ENCODE results near the gene HUS1B. TPM values are rescaled to one million over a fixed set of nuclear protein-coding genes. Genes with fewer than 3 reads are reported as not detected.

Gene HUS1B
- total and polyA plus RNA-seq, 2 of the 8 experiments (the other 6 are each of a cell fraction or from before 2014, with no cell fraction given): 0.48 to 1.1 TPM

- H3K4me1 ChIP-seq (replicated peaks in 1 of 4; ENCODE audit: control insufficient read depth in 3 of 4, insufficient read depth in 4 of 4, low read length in 3 of 4): peaks cover 3 to 6% (median 4%) of the 10 kb centered on the region in 4 experiments; a peak in 6 of 7 replicates
- no peak overlapping the region for H2BK120ac ChIP-seq (replicated peaks; ENCODE audit: low read depth, low read length)
- H2AK5ac ChIP-seq (ENCODE audit: low read depth, low read length): no peak overlapping the region
- peaks cover 0 to 5% (median 1%) of the 10 kb centered on the region in 4 experiments; a peak in 1 of 8 replicates for H3K36me3 ChIP-seq (ENCODE audit: control insufficient read depth in 2 of 4, insufficient read depth in 4 of 4, low read length in 3 of 4)
- no peak overlapping the region for H3K4me3 ChIP-seq (ENCODE audit: extremely low read depth in 1 of 4, insufficient read depth in 2 of 4, low read depth in 3 of 4, low read length in 4 of 4)
- H2BK5ac ChIP-seq (ENCODE audit: low read depth, low read length): no peak overlapping the region
- H3K9me3 ChIP-seq (ENCODE audit: insufficient read depth in 2 of 2, low read depth in 1 of 2, low read length in 1 of 2): no peaks in the 10 kb centered on the region
- H4K91ac ChIP-seq (replicated peaks; ENCODE audit: insufficient read length, low read length): no peak overlapping the region
- 0 out of 4 replicates have a peak, but pooled peaks cover 0 to 5% of the 10 kb centered on the region in 2 experiments for H3K79me2 ChIP-seq (ENCODE audit: control insufficient read depth in 1 of 2, insufficient read depth in 2 of 2, low read length in 2 of 2)
- H2AFZ ChIP-seq (ENCODE audit: low read length): no peak overlapping the region
- H4K8ac ChIP-seq (ENCODE audit: extremely low read depth, insufficient read depth, low read length): no peak overlapping the region
- FAIRE-seq (no peak), DNase-seq (ENCODE audit: low read depth in 1 of 2, low spot score in 2 of 2) (no peak)
- H3K23ac ChIP-seq (ENCODE audit: insufficient read length): no peak overlapping the region
- no peak overlapping the region for H3K14ac ChIP-seq (ENCODE audit: insufficient read length)
- WGBS, 2 experiments (ENCODE audit: extremely low coverage in 1 of 2, insufficient coverage in 1 of 2, insufficient read length in 1 of 2, insufficient replicate concordance in 2 of 2, low coverage in 1 of 2, low lambda C conversion rate in 2 of 2, missing lambda C conversion rate in 1 of 2): 94% methylated on average over 7 of the region's 7 CpGs; no CpG with 5 or more reads in 1 of the 2 experiments
- H3K27ac ChIP-seq (ENCODE audit: low read depth, low read length): no peak overlapping the region
- no peaks in the 10 kb centered on the region for H3K27me3 ChIP-seq (replicated peaks in 1 of 4; ENCODE audit: control insufficient read depth in 3 of 4, extremely low read depth in 1 of 4, insufficient read depth in 3 of 4, low read length in 3 of 4)
- no peak overlapping the region for H2BK15ac ChIP-seq (ENCODE audit: low read length)
- ChIA-PET CTCF (ENCODE audit: partially characterized antibody) (interaction anchor here (0.9 to 1.8 kb wide), 10 partner anchors 31 to 814 kb away, joined by 3 to 6 read pairs (median 3); no protein-coding TSS in a partner anchor), POLR2A (ENCODE audit: partially characterized antibody) (interaction anchor here (1.1 to 1.2 kb wide), 3 partner anchors 8 to 40 kb away, joined by 3 read pairs; no protein-coding TSS in a partner anchor)
- peaks cover 0 to 3% of the 10 kb centered on the region in 2 experiments for H4K20me1 ChIP-seq (replicated peaks in 1 of 2; ENCODE audit: control insufficient read depth in 1 of 2, insufficient read depth in 2 of 2, low read length in 2 of 2)
- no peak overlapping the region for H3K9ac ChIP-seq (replicated peaks in 1 of 4; ENCODE audit: extremely low read depth in 1 of 4, low read depth in 3 of 4, low read length in 3 of 4)
- H3K4me2 ChIP-seq (ENCODE audit: insufficient read depth in 1 of 2, low read depth in 2 of 2, low read length in 2 of 2): no peak overlapping the region
- no peak overlapping the region for H2BK12ac ChIP-seq (ENCODE audit: low read depth, low read length)
- no peak overlapping the region for H2BK20ac ChIP-seq (ENCODE audit: low read length)
- no peaks in the 10 kb centered on the region for H3K23me2 ChIP-seq (ENCODE audit: low read depth, low read length)
- H3K18ac ChIP-seq (ENCODE audit: extremely low read depth, low read length): no peak overlapping the region
- no peak overlapping the region for H3K4ac ChIP-seq (replicated peaks; ENCODE audit: insufficient read length, low read depth, low read length)
- peaks cover 12% of the 10 kb centered on the region for H3K79me1 ChIP-seq (ENCODE audit: low read depth, low read length)
- H3K56ac ChIP-seq (replicated peaks; ENCODE audit: insufficient read length, low read depth, low read length): no peak overlapping the region
- no peak overlapping the region for H4K5ac ChIP-seq (ENCODE audit: insufficient read length, low read depth, low read length)
- no peak for TF ChIP-seq CBX8 (IDR thresholded peaks at IDR 0.05; ENCODE audit: borderline replicate concordance, low read depth, low read length)
- no peak for TF ChIP-seq FOSL1 (IDR thresholded peaks at IDR 0.05; ENCODE audit: insufficient read depth, low read depth, low read length)
- no peak for TF ChIP-seq EGR1 (IDR thresholded peaks at IDR 0.05; ENCODE audit: borderline replicate concordance, low read depth, low read length)
- TF ChIP-seq SUZ12 (IDR thresholded peaks at IDR 0.05; ENCODE audit: low read length): no peak
- no peak for TF ChIP-seq EP300 (IDR thresholded peaks at IDR 0.05; ENCODE audit: borderline replicate concordance in 1 of 2, low read depth in 2 of 2, low read length in 2 of 2)
- TF ChIP-seq KDM5A (IDR thresholded peaks at IDR 0.05; ENCODE audit: low read length): no peak
- TF ChIP-seq RAD21 (IDR thresholded peaks at IDR 0.05 in 1 of 2, conservative IDR thresholded peaks at IDR 0.05 in 1 of 2; ENCODE audit: low read depth in 2 of 2, low read length in 2 of 2): no peak
- TF ChIP-seq, protein P1, sequence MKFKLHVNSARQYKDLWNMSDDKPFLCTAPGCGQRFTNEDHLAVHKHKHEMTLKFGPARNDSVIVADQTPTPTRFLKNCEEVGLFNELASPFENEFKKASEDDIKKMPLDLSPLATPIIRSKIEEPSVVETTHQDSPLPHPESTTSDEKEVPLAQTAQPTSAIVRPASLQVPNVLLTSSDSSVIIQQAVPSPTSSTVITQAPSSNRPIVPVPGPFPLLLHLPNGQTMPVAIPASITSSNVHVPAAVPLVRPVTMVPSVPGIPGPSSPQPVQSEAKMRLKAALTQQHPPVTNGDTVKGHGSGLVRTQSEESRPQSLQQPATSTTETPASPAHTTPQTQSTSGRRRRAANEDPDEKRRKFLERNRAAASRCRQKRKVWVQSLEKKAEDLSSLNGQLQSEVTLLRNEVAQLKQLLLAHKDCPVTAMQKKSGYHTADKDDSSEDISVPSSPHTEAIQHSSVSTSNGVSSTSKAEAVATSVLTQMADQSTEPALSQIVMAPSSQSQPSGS (IDR thresholded peaks at IDR 0.05; ENCODE audit: low read length): no peak
- no peak for TF ChIP-seq MAX (IDR thresholded peaks at IDR 0.05)
- no peak for TF ChIP-seq CBX5 (IDR thresholded peaks at IDR 0.05; ENCODE audit: low read depth, low read length)
Measured at GRCh38 chr6:622462-622861, 34.4 kb downstream of the HUS1B start.
